Upper lobe of right lung (tissue), 1 donor: ENCODE results near the gene EPS8L3. TPM values are rescaled to one million over a fixed set of nuclear protein-coding genes. Genes with fewer than 3 reads are reported as not detected.
"Not testable (repeated sequence)": the region's sequence is repeated elsewhere in the genome, so short reads cannot be mapped to it uniquely, and the experiment has no call there.

Experiments used
- ATAC-seq: fragments of 200-7000 bp; cut with Tn5 transposase; one replicate; pipeline ENCODE4 v1.9.1; 2020; ENCODE audit warnings: mild to moderate bottlenecking, moderate library complexity
- DNase-seq: peaks from one replicate; pipeline ENCODE4 v3.0.0-alpha.2; 2020
- H3K27ac ChIP-seq: fragments of 200-600 bp; one replicate; pipeline ENCODE4 v1.8.0; 2022
- H3K27me3 ChIP-seq: fragments of 200-600 bp; one replicate; pipeline ENCODE4 v1.8.0; 2022; ENCODE audit warnings: mild to moderate bottlenecking
- H3K36me3 ChIP-seq: fragments of 200-600 bp; one replicate; pipeline ENCODE4 v1.8.0; 2022
- H3K4me1 ChIP-seq: fragments of 200-600 bp; one replicate; pipeline ENCODE4 v1.8.0; 2022
- H3K4me3 ChIP-seq: fragments of 200-600 bp; one replicate; pipeline ENCODE4 v1.8.0; 2022; ENCODE audit warnings: mild to moderate bottlenecking
- H3K9me3 ChIP-seq: fragments of 200-600 bp; one replicate; pipeline ENCODE4 v1.8.0; 2022
- CTCF ChIP-seq: fragments of 200-600 bp; IDR thresholded peaks from one replicate; pipeline ENCODE4 v1.8.0; 2022; ENCODE audit warnings: antibody characterized with exemption
- intact Hi-C: fragments of 100-400 bp; cut with DNase I; formaldehyde crosslinking; loops from one replicate; pipeline ENCODE4 v1.11.0; 2022
- total RNA-seq: library from RNA; stranded (reverse); fragmentation: NEBNext Ultra II Directional; extraction: Animal tissue kit (Norgen Biotek cat#: 25700); gene quantifications from one replicate; pipeline ENCODE4 v1.2.1, GENCODE V29; 2021
- donor health status: DM: no; HTN: yes; CAD: no; lungs with severe emphysema.

The EPS8L3 gene
- total RNA-seq, 1 donor from 2014 or later: not detected

GRCh38 chr1:109713636-109714035 is 50.1 kb downstream of the EPS8L3 start:
- DNase-seq: no peak
- intact Hi-C loops: no loop called here
- H3K27ac ChIP-seq: no peak overlapping the region
- no peaks in the 10 kb centered on the region for H3K36me3 ChIP-seq
- no peaks in the 10 kb centered on the region for H3K9me3 ChIP-seq
- H3K27me3 ChIP-seq: no peaks in the 10 kb centered on the region
- ATAC-seq: no peak
- H3K4me3 ChIP-seq: no peak overlapping the region
- H3K4me1 ChIP-seq: no peaks in the 10 kb centered on the region
- no peak for TF ChIP-seq CTCF

- DNase-seq (no peak), ATAC-seq (peak; percentile 35)
- peak overlapping the region; percentile 38 for H3K4me3 ChIP-seq
- H3K4me1 ChIP-seq: no peaks in the 10 kb centered on the region
- no peaks in the 10 kb centered on the region for H3K9me3 ChIP-seq
- H3K36me3 ChIP-seq: no peaks in the 10 kb centered on the region
- no peak for TF ChIP-seq CTCF
- intact Hi-C loops: no loop called here
- no peak overlapping the region for H3K27ac ChIP-seq
- H3K27me3 ChIP-seq: no peaks in the 10 kb centered on the region
Measured at GRCh38 chr1:109712321-109712864, 51.3 kb downstream of the EPS8L3 start.

- peak; percentile 49 for ATAC-seq
- H3K36me3 ChIP-seq, H3K27me3 ChIP-seq, H3K4me1 ChIP-seq, intact Hi-C loops, H3K9me3 ChIP-seq, H3K27ac ChIP-seq: not testable (repeated sequence)
- peak within 1 kb of the TSS; percentile 38 for H3K4me3 ChIP-seq
- peak; percentile 62 for DNase-seq
Measured at GRCh38 chr1:109711593-109712320, 52.0 kb downstream of the EPS8L3 start, which contains the start of gene GSTM5. GSTM5 (plus strand) TSS chr1:109712251; CDS start chr1:109712313, 62 bp downstream.

GRCh38 chr1:109709822-109710221 is 53.9 kb downstream of the EPS8L3 start:
- H3K9me3 ChIP-seq, H3K4me1 ChIP-seq, H3K27me3 ChIP-seq, intact Hi-C loops, H3K27ac ChIP-seq, H3K36me3 ChIP-seq, H3K4me3 ChIP-seq, DNase-seq: not testable (repeated sequence)
- ATAC-seq: peak; percentile 21

GRCh38 chr1:109708949-109709348 is 54.8 kb downstream of the EPS8L3 start:
- H3K4me3 ChIP-seq, H3K9me3 ChIP-seq, ATAC-seq, DNase-seq, H3K27me3 ChIP-seq, intact Hi-C loops, H3K27ac ChIP-seq, H3K36me3 ChIP-seq, H3K4me1 ChIP-seq: not testable (repeated sequence)

GRCh38 chr1:109705411-109705810 is 58.3 kb downstream of the EPS8L3 start:
- Histone ChIP-seq H3K27ac (no peak overlapping the region), H3K4me3 (no peak overlapping the region), H3K27me3 (no peaks in the 10 kb centered on the region), H3K36me3 (no peaks in the 10 kb centered on the region), H3K9me3 (no peaks in the 10 kb centered on the region), H3K4me1 (no peaks in the 10 kb centered on the region)
- ATAC-seq (no peak), DNase-seq (no peak)
- TF ChIP-seq CTCF: no peak
- intact Hi-C loops: no loop called here

GRCh38 chr1:109704173-109704572 is 59.5 kb downstream of the EPS8L3 start:
- DNase-seq (no peak), ATAC-seq (no peak)
- Histone ChIP-seq H3K4me1 (no peaks in the 10 kb centered on the region), H3K4me3 (no peak overlapping the region), H3K27me3 (no peaks in the 10 kb centered on the region), H3K36me3 (no peaks in the 10 kb centered on the region), H3K9me3 (no peaks in the 10 kb centered on the region), H3K27ac (no peak overlapping the region)
- intact Hi-C loops: no loop called here
- TF ChIP-seq CTCF: no peak

GRCh38 chr1:109702940-109703339 is 60.8 kb downstream of the EPS8L3 start:
- intact Hi-C loops, H3K36me3 ChIP-seq, H3K4me1 ChIP-seq, H3K27me3 ChIP-seq, H3K9me3 ChIP-seq, DNase-seq, H3K4me3 ChIP-seq, H3K27ac ChIP-seq, ATAC-seq: not testable (repeated sequence)
